Measurements from ENCODE around the gene ZFAND3. TPM values are rescaled to one million over a fixed set of nuclear protein-coding genes. Genes with fewer than 3 reads are reported as not detected.

ZFAND3 gene
- total and polyA plus RNA-seq, 2 experiments from 2014 or later, result 16.9 to 28.2 TPM

- TF ChIP-seq, protein P1, sequence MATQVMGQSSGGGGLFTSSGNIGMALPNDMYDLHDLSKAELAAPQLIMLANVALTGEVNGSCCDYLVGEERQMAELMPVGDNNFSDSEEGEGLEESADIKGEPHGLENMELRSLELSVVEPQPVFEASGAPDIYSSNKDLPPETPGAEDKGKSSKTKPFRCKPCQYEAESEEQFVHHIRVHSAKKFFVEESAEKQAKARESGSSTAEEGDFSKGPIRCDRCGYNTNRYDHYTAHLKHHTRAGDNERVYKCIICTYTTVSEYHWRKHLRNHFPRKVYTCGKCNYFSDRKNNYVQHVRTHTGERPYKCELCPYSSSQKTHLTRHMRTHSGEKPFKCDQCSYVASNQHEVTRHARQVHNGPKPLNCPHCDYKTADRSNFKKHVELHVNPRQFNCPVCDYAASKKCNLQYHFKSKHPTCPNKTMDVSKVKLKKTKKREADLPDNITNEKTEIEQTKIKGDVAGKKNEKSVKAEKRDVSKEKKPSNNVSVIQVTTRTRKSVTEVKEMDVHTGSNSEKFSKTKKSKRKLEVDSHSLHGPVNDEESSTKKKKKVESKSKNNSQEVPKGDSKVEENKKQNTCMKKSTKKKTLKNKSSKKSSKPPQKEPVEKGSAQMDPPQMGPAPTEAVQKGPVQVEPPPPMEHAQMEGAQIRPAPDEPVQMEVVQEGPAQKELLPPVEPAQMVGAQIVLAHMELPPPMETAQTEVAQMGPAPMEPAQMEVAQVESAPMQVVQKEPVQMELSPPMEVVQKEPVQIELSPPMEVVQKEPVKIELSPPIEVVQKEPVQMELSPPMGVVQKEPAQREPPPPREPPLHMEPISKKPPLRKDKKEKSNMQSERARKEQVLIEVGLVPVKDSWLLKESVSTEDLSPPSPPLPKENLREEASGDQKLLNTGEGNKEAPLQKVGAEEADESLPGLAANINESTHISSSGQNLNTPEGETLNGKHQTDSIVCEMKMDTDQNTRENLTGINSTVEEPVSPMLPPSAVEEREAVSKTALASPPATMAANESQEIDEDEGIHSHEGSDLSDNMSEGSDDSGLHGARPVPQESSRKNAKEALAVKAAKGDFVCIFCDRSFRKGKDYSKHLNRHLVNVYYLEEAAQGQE (IDR thresholded peaks at IDR 0.05; ENCODE audit: unreplicated experiment), result no peak
- TF ChIP-seq EZH2 (IDR thresholded peaks at IDR 0.05; ENCODE audit: low read depth, unreplicated experiment) (no peak), CREB1 (CRISPR knock-in tag; IDR thresholded peaks at IDR 0.05; ENCODE audit: low read depth) (no peak), ZNF331 (CRISPR knock-in tag; IDR thresholded peaks at IDR 0.05; ENCODE audit: low read depth) (no peak), STAT1 (IDR thresholded peaks at IDR 0.05; ENCODE audit: unreplicated experiment) (no peak), EZH2phosphoT487 (IDR thresholded peaks at IDR 0.05; ENCODE audit: unreplicated experiment) (no peak)
- TF ChIP-seq, protein P2, sequence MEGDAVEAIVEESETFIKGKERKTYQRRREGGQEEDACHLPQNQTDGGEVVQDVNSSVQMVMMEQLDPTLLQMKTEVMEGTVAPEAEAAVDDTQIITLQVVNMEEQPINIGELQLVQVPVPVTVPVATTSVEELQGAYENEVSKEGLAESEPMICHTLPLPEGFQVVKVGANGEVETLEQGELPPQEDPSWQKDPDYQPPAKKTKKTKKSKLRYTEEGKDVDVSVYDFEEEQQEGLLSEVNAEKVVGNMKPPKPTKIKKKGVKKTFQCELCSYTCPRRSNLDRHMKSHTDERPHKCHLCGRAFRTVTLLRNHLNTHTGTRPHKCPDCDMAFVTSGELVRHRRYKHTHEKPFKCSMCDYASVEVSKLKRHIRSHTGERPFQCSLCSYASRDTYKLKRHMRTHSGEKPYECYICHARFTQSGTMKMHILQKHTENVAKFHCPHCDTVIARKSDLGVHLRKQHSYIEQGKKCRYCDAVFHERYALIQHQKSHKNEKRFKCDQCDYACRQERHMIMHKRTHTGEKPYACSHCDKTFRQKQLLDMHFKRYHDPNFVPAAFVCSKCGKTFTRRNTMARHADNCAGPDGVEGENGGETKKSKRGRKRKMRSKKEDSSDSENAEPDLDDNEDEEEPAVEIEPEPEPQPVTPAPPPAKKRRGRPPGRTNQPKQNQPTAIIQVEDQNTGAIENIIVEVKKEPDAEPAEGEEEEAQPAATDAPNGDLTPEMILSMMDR (conservative IDR thresholded peaks at IDR 0.05; ENCODE audit: low read depth in 2 of 2), result no peak
Observed at GRCh38 chr6:38040254-38040653, 220.7 kb downstream of the ZFAND3 start (continued).

DNA sequence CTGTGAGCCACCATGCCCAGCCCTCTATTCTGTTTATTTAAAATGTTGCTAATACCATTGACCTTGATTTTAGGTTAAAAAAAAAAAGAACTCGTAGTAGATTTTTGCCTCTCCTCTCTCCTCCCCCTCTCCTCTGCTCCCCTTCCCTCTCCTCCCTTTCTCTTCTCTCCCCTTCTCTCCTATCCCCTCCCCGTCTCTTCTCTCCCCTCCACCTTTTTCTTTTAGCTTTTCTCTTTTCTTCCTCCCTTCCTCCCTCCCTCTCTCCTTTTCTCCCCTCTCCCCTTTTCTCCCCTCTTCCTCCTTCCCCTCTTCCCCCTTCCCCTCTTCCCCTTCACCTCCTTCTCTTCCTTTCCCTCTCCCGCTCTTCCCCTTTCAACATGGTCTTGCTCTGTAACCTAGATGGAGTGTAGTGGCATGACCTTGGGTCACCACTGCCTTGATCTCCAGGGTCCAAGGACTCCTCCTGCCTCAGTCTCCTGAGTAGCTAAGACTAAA lies 223.8 kb downstream of the ZFAND3 start:
- no peak overlapping the region for H3K4me3 ChIP-seq
- DNase-seq (ENCODE audit: low spot score) (no peak), ATAC-seq (no peak)
- no peaks in the 10 kb centered on the region for H3K27me3 Mint-ChIP-seq (ENCODE audit: insufficient read depth, low read depth, poor library complexity)
- no peaks in the 10 kb centered on the region for H3K36me3 Mint-ChIP-seq (ENCODE audit: low read depth)
- no peak overlapping the region for H3K4me2 ChIP-seq
- H3K9me2 ChIP-seq (ENCODE audit: insufficient read depth), result no peaks in the 10 kb centered on the region
- no peaks in the 10 kb centered on the region for H3K27me3 ChIP-seq (ENCODE audit: insufficient read depth)
- H3K27ac ChIP-seq (ENCODE audit: low read depth), result no peak overlapping the region
- no peaks in the 10 kb centered on the region; the same call in 1 of the 2 replicates for H4K20me1 ChIP-seq (replicated peaks; ENCODE audit: insufficient read depth)
- H3K27ac Mint-ChIP-seq, result peak overlapping the region; percentile 74; the same call in 1 of the 2 replicates
- H3K79me2 ChIP-seq (replicated peaks; ENCODE audit: insufficient read depth), result peaks cover 8% of the 10 kb centered on the region; the same call in 1 of the 2 replicates
- H3F3A ChIP-seq (replicated peaks; ENCODE audit: low read depth), result no peaks in the 10 kb centered on the region
- H2AFZ ChIP-seq, result no peak overlapping the region
- no peaks in the 10 kb centered on the region for H3K4me1 Mint-ChIP-seq
- no peaks in the 10 kb centered on the region for H3K9me3 Mint-ChIP-seq
- H3K36me3 ChIP-seq (ENCODE audit: insufficient read depth), result no peaks in the 10 kb centered on the region
- no peaks in the 10 kb centered on the region for H3K4me1 ChIP-seq (ENCODE audit: insufficient read depth)
- no peak overlapping the region for H3K4me3 Mint-ChIP-seq
- TF ChIP-seq, protein P1 (IDR thresholded peaks at IDR 0.05; ENCODE audit: unreplicated experiment), result no peak
- TF ChIP-seq POLR2AphosphoS5 (IDR thresholded peaks at IDR 0.05; ENCODE audit: low read depth), result no peak
- TF ChIP-seq EZH2 (IDR thresholded peaks at IDR 0.05; ENCODE audit: low read depth, unreplicated experiment), result no peak
- TF ChIP-seq, protein P2 (conservative IDR thresholded peaks at IDR 0.05; ENCODE audit: low read depth in 2 of 2), result no peak
- TF ChIP-seq, protein P3, sequence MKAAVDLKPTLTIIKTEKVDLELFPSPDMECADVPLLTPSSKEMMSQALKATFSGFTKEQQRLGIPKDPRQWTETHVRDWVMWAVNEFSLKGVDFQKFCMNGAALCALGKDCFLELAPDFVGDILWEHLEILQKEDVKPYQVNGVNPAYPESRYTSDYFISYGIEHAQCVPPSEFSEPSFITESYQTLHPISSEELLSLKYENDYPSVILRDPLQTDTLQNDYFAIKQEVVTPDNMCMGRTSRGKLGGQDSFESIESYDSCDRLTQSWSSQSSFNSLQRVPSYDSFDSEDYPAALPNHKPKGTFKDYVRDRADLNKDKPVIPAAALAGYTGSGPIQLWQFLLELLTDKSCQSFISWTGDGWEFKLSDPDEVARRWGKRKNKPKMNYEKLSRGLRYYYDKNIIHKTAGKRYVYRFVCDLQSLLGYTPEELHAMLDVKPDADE (IDR thresholded peaks at IDR 0.05), result no peak
- TF ChIP-seq ZNF114 (CRISPR knock-in tag; IDR thresholded peaks at IDR 0.05), result no peak
- TF ChIP-seq CREB1 (CRISPR knock-in tag; IDR thresholded peaks at IDR 0.05; ENCODE audit: low read depth), result no peak
- TF ChIP-seq STAT1 (IDR thresholded peaks at IDR 0.05; ENCODE audit: unreplicated experiment), result no peak
- no peak for TF ChIP-seq ZNF331 (CRISPR knock-in tag; IDR thresholded peaks at IDR 0.05; ENCODE audit: low read depth)
- no peak for TF ChIP-seq JUNB (IDR thresholded peaks at IDR 0.05; ENCODE audit: unreplicated experiment)
- TF ChIP-seq NANOG (IDR thresholded peaks at IDR 0.05; ENCODE audit: borderline replicate concordance), result no peak

All from GM23338 (cell line).